Mesendoderm (in vitro differentiated cells): ENCODE results near the gene MTCH1.
"Not testable (repeated sequence)": the region's sequence is repeated elsewhere in the genome, so short reads cannot be mapped to it uniquely, and the experiment has no call there.

Experiments used
- DNase-seq: peaks from one replicate; pipeline ENCODE4 v3.0.0; 2013
- H2AK5ac ChIP-seq: 2 replicates; pipeline ENCODE4 v1.6.1; 2013; ENCODE audit warnings: low read length, inconsistent platforms
- H2BK120ac ChIP-seq: 2 replicates; pipeline ENCODE4 v1.6.1; 2013; ENCODE audit warnings: low read depth, mild to moderate bottlenecking, low read length, moderate library complexity, mixed read lengths
- H2BK15ac ChIP-seq: replicated peaks from 2 replicates; pipeline ENCODE4 v1.6.1; 2013; ENCODE audit warnings: low read depth, mild to moderate bottlenecking, moderate library complexity
- H2BK5ac ChIP-seq: 2 replicates; pipeline ENCODE4 v1.6.1; 2013; ENCODE audit warnings: low read length, inconsistent platforms
- H3K18ac ChIP-seq: 2 replicates; pipeline ENCODE4 v1.6.1; 2013; ENCODE audit warnings: mild to moderate bottlenecking, low read length, mixed read lengths
- H3K23ac ChIP-seq: one replicate; pipeline ENCODE4 v1.6.1; 2013; ENCODE audit warnings: low read length
- H3K27ac ChIP-seq: 2 replicates; pipeline ENCODE4 v1.5.1; 2013; ENCODE audit warnings: low read depth, mild to moderate bottlenecking, inconsistent platforms, low read length, moderate library complexity
- H3K27me3 ChIP-seq: 2 replicates; pipeline ENCODE4 v1.6.1; 2013; ENCODE audit warnings: low read length, control low read depth, mild to moderate bottlenecking, inconsistent platforms; ENCODE audit not compliant: insufficient read depth, poor library complexity
- H3K36me3 ChIP-seq: 2 replicates; pipeline ENCODE4 v1.6.1; 2013; ENCODE audit warnings: low read length, inconsistent platforms; ENCODE audit not compliant: control insufficient read depth, insufficient read depth
- H3K4ac ChIP-seq: one replicate; pipeline ENCODE4 v1.6.1; 2013; ENCODE audit warnings: low read depth, mild to moderate bottlenecking, low read length, moderate library complexity
- H3K4me1 ChIP-seq: 2 replicates; pipeline ENCODE4 v1.6.1; 2013; ENCODE audit warnings: low read depth, low read length, inconsistent platforms; ENCODE audit not compliant: control insufficient read depth
- H3K4me2 ChIP-seq: 2 replicates; pipeline ENCODE4 v1.6.1; 2013; ENCODE audit warnings: low read length
- H3K4me3 ChIP-seq: 2 replicates; pipeline ENCODE4 v1.5.1; 2013; ENCODE audit warnings: mild to moderate bottlenecking, low read length
- H3K56ac ChIP-seq: one replicate; pipeline ENCODE4 v1.6.1; 2013; ENCODE audit warnings: low read length
- H3K79me1 ChIP-seq: 2 replicates; pipeline ENCODE4 v1.6.1; 2013; ENCODE audit warnings: low read length, inconsistent platforms
- H3K79me2 ChIP-seq: 2 replicates; pipeline ENCODE4 v1.6.1; 2013; ENCODE audit warnings: mild to moderate bottlenecking, low read length; ENCODE audit not compliant: control insufficient read depth, insufficient read depth
- H3K9ac ChIP-seq: 2 replicates; pipeline ENCODE4 v1.6.1; 2013; ENCODE audit warnings: low read length, inconsistent platforms
- H4K5ac ChIP-seq: one replicate; pipeline ENCODE4 v1.6.1; 2013; ENCODE audit warnings: low read length
- H4K8ac ChIP-seq: one replicate; pipeline ENCODE4 v1.6.1; 2013; ENCODE audit warnings: low read depth, mild to moderate bottlenecking, control low read depth, low read length, moderate library complexity
- WGBS: extraction: QIAGEN DNeasy Blood & Tissue Kit; methylation state at CpG from one replicate; pipeline ENCODE4 v1.1.7; 2013; ENCODE audit warnings: low lambda C conversion rate, missing lambda C conversion rate; ENCODE audit not compliant: insufficient coverage; ENCODE audit errors: extremely low coverage; 5-methylcytosine and 5-hydroxymethylcytosine counted together

Gene MTCH1

GRCh38 chr6:36941561-36941960 is 44.4 kb downstream of the MTCH1 start:
- H3K18ac ChIP-seq, H4K5ac ChIP-seq, H4K8ac ChIP-seq, H3K4me3 ChIP-seq, H3K9ac ChIP-seq, H2BK120ac ChIP-seq, H3K79me2 ChIP-seq, H2BK5ac ChIP-seq, H3K4ac ChIP-seq, H3K79me1 ChIP-seq, H3K23ac ChIP-seq, H3K27ac ChIP-seq, H2BK15ac ChIP-seq, H3K27me3 ChIP-seq, H3K56ac ChIP-seq, DNase-seq, H3K4me1 ChIP-seq, H2AK5ac ChIP-seq, H3K36me3 ChIP-seq, H3K4me2 ChIP-seq: not testable (repeated sequence)
- WGBS: no CpG with 5 or more reads among the region's 40 CpGs

GRCh38 chr6:36940027-36940426 is 46.0 kb downstream of the MTCH1 start:
- Histone ChIP-seq H3K4me2 (no peak overlapping the region), H2BK120ac (no peak overlapping the region), H3K9ac (no peak overlapping the region), H3K36me3 (no peaks in the 10 kb centered on the region), H4K8ac (no peak overlapping the region), H3K79me2 (no peaks in the 10 kb centered on the region), H3K4ac (no peak overlapping the region), H3K56ac (no peak overlapping the region), H3K4me1 (no peaks in the 10 kb centered on the region), H2BK15ac (no peak overlapping the region), H2AK5ac (no peak overlapping the region), H3K27ac (no peak overlapping the region), H3K18ac (no peak overlapping the region), H4K5ac (no peak overlapping the region), H2BK5ac (no peak overlapping the region), H3K27me3 (no peaks in the 10 kb centered on the region), H3K79me1 (no peaks in the 10 kb centered on the region), H3K4me3 (no peak overlapping the region), H3K23ac (no peak overlapping the region)
- no peak for DNase-seq
- WGBS: no CpG with 5 or more reads among the region's 10 CpGs

- H3K4me3 ChIP-seq, H3K4me1 ChIP-seq: not testable (repeated sequence)
Observed at GRCh38 chr6:36939005-36939404, 47.0 kb downstream of the MTCH1 start.

GRCh38 chr6:36938536-36938935 is 47.5 kb downstream of the MTCH1 start:
- Histone ChIP-seq H2AK5ac (no peak overlapping the region), H4K8ac (no peak overlapping the region), H3K27me3 (no peaks in the 10 kb centered on the region), H2BK15ac (no peak overlapping the region), H2BK120ac (no peak overlapping the region), H4K5ac (no peak overlapping the region), H2BK5ac (no peak overlapping the region), H3K4me3 (no peak overlapping the region), H3K4me1 (no peaks in the 10 kb centered on the region), H3K9ac (no peak overlapping the region), H3K23ac (no peak overlapping the region), H3K56ac (no peak overlapping the region), H3K79me1 (no peaks in the 10 kb centered on the region), H3K4me2 (no peak overlapping the region), H3K27ac (no peak overlapping the region), H3K4ac (no peak overlapping the region), H3K79me2 (no peaks in the 10 kb centered on the region), H3K18ac (no peak overlapping the region), H3K36me3 (no peaks in the 10 kb centered on the region)
- no peak for DNase-seq
- WGBS: no CpG with 5 or more reads among the region's 4 CpGs

More at GRCh38 chr6:36939005-36939404, 47.0 kb downstream of the MTCH1 start:
- not testable (repeated sequence) for H3K9ac ChIP-seq, H3K27ac ChIP-seq, H3K56ac ChIP-seq, H3K4ac ChIP-seq, H2BK120ac ChIP-seq, DNase-seq, H4K8ac ChIP-seq, H3K23ac ChIP-seq, H3K36me3 ChIP-seq, H3K18ac ChIP-seq, H3K79me1 ChIP-seq, H3K4me2 ChIP-seq, H3K27me3 ChIP-seq, H4K5ac ChIP-seq, H2BK5ac ChIP-seq, H2AK5ac ChIP-seq, H2BK15ac ChIP-seq, H3K79me2 ChIP-seq
- no CpG with 5 or more reads among the region's 5 CpGs for WGBS

DNA sequence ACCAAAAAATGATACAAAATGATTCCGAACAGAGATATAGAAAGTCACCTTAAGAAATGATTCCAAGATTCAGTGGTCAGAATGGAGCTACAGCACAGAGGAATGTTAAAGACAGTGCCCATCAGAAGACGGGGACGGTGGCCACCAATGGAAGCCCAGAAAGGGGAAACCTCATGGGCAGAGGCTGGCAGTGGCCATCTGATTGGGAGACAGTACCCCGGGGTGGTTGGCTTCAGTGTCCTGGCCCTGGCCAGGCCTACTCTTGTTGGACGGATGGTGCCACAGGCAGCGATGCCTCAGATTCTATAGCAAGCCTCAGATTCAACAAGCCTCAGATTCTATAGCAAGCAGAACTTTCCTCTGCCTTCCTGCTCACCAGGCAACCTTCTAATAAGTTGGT is 48.1 kb downstream of the MTCH1 start:
- Histone ChIP-seq H2BK120ac (no peak overlapping the region), H3K4me3 (no peak overlapping the region), H3K4me1 (no peaks in the 10 kb centered on the region), H2BK5ac (no peak overlapping the region), H3K4ac (no peak overlapping the region), H2AK5ac (no peak overlapping the region), H3K79me1 (no peaks in the 10 kb centered on the region), H4K8ac (no peak overlapping the region), H3K79me2 (no peaks in the 10 kb centered on the region), H2BK15ac (no peak overlapping the region), H3K36me3 (no peaks in the 10 kb centered on the region), H3K23ac (no peak overlapping the region), H3K9ac (no peak overlapping the region), H3K18ac (no peak overlapping the region), H3K4me2 (no peak overlapping the region), H4K5ac (no peak overlapping the region), H3K27ac (no peak overlapping the region), H3K27me3 (no peaks in the 10 kb centered on the region), H3K56ac (no peak overlapping the region)
- WGBS: no CpG with 5 or more reads among the region's 6 CpGs
- DNase-seq: no peak

GRCh38 chr6:36936824-36937223 is 49.2 kb downstream of the MTCH1 start:
- Histone ChIP-seq H4K8ac (no peak overlapping the region), H3K4ac (no peak overlapping the region), H3K23ac (no peak overlapping the region), H3K4me2 (no peak overlapping the region), H3K9ac (no peak overlapping the region), H4K5ac (no peak overlapping the region), H2BK5ac (no peak overlapping the region), H3K27me3 (no peaks in the 10 kb centered on the region), H2BK15ac (no peak overlapping the region), H3K79me2 (no peaks in the 10 kb centered on the region), H3K18ac (no peak overlapping the region), H2AK5ac (no peak overlapping the region), H3K27ac (no peak overlapping the region), H2BK120ac (no peak overlapping the region), H3K4me3 (no peak overlapping the region), H3K4me1 (no peaks in the 10 kb centered on the region), H3K56ac (no peak overlapping the region), H3K36me3 (no peaks in the 10 kb centered on the region), H3K79me1 (no peaks in the 10 kb centered on the region)
- DNase-seq: no peak
- WGBS: no CpG with 5 or more reads among the region's 5 CpGs
